ENCODE results near the gene IGF1R.

Gene IGF1R

GRCh38 chr15:98725874-98726273, 77.5 kb downstream of the IGF1R start:
- DNase-seq (ENCODE audit: low read depth in 2 of 2) = no peak

DNA sequence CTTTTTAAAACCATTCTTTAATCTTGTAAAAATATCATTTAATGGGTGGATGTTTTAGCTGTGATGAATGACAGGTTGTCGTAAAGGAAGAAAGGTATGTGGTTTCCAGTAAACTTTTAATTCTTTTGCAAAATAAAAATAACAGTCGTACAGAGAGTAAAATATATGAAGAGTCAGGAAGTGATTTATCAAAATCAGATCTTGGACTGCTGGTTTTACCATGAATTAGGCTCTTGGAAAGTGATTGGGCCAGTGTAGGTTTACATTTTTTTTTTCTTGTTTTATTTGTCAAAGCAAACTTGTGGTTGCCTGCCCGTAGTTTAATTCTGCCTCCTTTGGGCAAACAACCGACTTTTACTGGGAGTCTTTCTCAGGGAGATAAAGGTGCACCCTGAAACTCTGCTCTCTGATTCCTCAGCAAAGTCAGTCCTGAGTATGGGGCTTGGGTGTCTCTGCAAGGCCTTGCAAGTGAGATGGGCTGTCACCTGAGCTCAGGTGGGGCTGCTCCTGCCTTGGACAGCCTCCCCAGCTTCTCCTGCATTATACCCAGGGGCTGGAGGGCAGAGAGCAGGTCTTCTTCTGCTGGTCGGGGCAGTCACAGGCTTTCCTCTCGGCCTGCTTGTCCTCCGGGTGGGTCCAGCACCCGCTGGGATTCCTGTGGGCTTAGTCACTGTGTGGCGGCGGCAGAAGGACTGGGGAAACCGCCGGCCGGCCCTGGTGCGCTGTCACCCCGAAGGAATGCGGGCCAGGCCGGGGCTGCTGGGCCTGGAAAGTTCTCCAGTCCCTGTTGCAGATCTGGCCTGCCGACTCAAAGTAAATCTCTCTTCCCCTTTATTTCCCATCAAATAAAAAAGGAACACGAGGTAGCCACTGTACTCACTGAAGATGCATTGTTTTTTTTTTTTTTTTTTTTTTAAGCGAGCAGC, 79.0 kb downstream of the IGF1R start:
- DNase-seq (ENCODE audit: low read depth in 2 of 2) = no peak

GRCh38 chr15:98728082-98728810, 79.9 kb downstream of the IGF1R start:
- DNase-seq (ENCODE audit: low read depth in 2 of 2) = no peak

GRCh38 chr15:98728811-98729160, 80.4 kb downstream of the IGF1R start:
- DNase-seq (ENCODE audit: low read depth in 2 of 2) = no peak

DNA sequence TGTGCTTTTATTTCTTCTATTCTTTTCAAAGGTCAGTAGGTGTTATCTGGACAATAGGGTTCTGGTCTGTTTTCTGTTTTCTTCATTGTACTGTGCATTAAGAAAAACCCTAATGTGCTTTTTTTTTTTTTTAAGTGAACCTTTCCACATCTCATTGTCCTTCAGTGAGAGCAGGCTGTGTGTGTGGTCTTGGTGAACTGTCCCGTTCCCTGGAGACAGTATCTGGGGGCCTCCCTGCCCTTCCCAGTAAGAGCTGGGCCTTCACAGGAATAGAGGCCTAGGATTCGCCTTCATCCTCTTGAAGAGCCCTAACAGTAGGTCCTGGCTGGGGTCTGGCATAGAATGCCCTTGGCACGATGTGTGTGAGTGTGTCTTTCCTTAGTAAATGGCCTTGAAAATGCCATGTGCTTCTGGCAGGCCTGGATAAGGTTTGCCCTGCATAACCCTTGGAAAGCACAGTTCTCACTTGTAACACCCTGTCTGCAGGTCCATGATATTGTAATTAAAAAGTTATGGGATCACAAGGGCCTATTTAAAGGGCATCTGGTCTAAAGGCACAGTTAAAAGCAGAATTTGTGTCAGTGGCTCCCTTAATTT, 81.2 kb downstream of the IGF1R start:
- no peak for DNase-seq (ENCODE audit: low read depth in 2 of 2)

GRCh38 chr15:98730860-98731711, 82.7 kb downstream of the IGF1R start:
- no peak for DNase-seq (ENCODE audit: low read depth in 2 of 2)

DNA sequence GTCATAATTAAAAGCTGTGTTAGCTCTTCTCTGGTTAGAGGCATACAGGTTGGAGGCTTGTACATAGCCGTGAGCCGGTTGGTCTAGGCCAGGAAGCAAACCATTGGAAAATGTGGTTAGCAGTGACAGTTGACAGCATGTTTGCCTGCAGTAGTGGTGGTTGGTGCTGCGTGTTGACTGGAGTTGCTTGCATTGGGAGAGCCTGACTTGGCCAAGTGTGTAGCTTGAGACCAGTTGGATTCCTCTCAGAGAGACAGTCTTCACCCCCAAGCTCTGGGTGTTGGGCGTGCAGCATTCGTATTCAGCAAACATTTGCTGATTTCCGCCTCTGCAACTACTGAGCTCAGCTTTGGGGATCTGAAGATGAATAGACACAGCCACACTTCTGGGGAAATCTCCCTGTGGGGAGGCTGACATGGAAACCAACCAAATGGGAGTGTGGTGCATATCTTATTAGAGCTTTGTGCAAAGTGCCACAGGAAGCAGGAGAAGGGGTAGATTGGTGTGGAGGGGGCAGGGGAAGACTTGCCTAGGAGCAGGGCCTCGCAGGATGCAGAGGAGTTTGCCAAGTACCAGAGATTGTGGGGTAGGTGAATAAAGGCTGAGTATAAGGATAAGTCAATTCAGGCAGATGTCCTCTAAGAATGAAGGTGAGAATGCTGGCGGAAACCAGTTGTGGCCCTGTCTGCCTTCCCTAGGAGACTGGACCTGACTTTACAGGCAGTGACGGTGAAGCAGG, 83.5 kb downstream of the IGF1R start:
- DNase-seq (ENCODE audit: low read depth in 2 of 2) = no peak

GRCh38 chr15:98733098-98733497, 84.8 kb downstream of the IGF1R start:
- no peak for DNase-seq (ENCODE audit: low read depth in 2 of 2)

- no peak for DNase-seq (ENCODE audit: low read depth in 2 of 2)
These were observed 86.3 kb downstream of the IGF1R start for GRCh38 chr15:98734466-98735199.

GRCh38 chr15:98735304-98735703, 87.0 kb downstream of the IGF1R start:
- no peak for DNase-seq (ENCODE audit: low read depth in 2 of 2)

DNA sequence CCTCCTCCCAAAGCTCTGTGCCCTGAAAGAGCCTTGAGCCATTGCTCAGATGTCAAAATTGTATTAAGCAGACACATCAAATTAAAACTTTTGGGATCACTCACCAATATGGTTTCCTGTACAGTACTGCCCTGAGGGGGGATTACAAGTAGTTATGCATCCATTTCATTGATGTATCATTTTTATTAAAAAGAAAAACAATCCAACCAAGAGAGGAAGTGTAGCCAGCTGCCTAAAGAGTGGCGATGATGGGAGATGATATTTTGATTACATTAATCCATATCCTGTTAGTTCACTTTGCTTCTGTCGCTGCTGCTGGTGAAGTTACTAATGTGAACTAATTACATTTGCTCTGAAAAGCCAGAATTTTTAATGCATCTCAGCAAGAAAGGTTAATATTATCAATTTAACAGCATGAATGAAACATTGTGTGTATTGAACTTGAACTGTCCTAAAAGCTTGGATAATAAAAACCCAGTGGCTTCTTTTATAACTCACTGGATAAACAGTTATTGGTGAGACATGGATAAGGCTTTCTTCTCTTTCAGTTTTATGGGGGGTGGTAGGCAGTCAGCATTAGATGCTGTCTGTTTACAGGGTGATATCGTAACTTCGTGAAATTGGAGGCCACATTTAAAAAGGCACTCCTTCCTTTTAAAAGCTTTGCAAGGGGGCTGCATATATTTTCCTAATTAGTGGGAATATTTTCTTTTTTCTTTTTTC, 87.7 kb downstream of the IGF1R start:
- no peak for DNase-seq (ENCODE audit: low read depth in 2 of 2)

DNA sequence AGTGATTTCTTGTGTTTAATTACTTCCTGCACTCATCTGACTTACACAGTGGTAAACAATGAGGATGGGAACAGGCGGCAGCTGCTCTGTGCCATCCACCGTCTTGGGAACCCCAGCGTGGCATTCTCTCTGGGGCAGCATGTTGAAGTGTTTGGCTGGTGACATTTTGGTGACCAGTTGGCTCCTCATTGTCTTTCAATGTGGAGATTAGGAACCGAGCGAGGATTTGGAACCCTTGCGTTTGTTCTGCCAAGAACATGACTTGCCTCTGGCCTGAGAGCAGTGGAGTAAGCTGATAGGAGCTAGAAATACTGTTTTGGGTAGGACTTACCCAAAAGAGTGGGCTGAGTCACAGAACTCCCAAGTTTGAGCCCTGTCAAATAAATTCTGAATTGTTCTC, 88.8 kb downstream of the IGF1R start:
- no peak for DNase-seq (ENCODE audit: low read depth in 2 of 2)

- DNase-seq (ENCODE audit: low read depth in 2 of 2) = no peak
These were observed 89.4 kb downstream of the IGF1R start for GRCh38 chr15:98737721-98738120.

GRCh38 chr15:98738689-98739401, 90.5 kb downstream of the IGF1R start:
- no peak for DNase-seq (ENCODE audit: low read depth in 2 of 2)

GRCh38 chr15:98740295-98740694, 92.0 kb downstream of the IGF1R start:
- no peak for DNase-seq (ENCODE audit: low read depth in 2 of 2)

DNA sequence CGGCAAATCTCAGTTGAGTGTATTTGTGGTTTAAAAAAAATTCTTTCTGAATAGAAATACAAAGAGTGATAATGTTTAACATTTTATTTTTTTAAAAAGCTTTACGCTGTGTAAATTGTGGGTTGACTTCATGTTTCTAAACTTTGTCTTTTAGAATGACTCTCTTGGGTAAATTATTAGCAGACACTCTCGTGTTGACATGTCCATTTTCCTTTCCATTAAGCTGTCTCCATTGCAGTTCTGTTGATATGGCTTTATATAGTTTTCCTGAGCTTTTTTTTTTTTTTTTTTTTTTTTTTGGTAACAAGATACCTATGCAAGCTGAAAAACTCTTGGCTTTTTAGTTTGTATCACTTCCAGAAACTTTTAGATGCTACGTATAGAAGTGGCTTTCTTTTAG, 92.6 kb downstream of the IGF1R start:
- DNase-seq (ENCODE audit: low read depth in 2 of 2) = no peak

DNA sequence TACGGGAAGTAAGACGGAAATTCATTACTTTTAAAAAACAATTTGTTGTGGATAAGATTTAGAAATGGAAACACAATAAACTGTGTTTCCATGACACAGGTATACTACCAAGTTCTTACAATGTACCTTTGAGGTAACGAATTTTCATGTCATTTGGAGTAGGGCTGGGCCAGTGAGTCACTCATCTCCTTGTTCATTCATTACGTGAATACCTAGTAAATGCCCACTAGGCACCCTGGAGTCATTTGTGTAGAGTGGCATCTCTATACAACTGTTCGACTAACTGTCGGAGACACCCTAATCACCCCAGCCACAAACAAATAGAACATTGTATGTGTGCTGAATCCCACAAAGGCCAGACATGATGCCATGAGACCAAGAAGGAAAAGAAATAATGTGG, 94.8 kb downstream of the IGF1R start:
- no peak for DNase-seq (ENCODE audit: low read depth in 2 of 2)

DNA sequence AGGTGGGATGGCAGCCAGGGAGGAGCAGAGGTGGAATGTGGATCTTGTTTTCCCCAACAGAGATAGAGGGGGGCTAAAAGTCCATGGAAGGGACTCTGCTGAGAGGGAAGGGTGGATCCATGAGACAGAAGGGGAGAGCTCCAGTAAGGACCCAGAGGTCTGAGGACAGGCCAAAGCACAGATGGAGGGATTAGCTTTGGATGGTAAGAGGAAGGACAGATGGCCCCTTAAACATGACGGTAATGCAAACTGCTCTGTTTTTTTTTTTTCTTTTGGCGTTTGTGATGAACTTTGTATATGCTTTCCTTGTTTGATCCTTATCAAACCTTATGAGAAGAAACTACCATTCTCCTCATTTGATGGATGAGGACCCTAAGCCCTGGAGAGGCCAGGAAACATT, 96.2 kb downstream of the IGF1R start:
- no peak for DNase-seq (ENCODE audit: low read depth in 2 of 2)

- DNase-seq (ENCODE audit: low read depth in 2 of 2) = no peak
These were observed 96.8 kb downstream of the IGF1R start for GRCh38 chr15:98745179-98745578.

Data from stimulated activated CD4-positive, alpha-beta T cell treated with anti-CD3 and anti-CD28 coated beads, Interleukin-12 subunit alpha, Interleukin-12 subunit beta, amount 100 ng/mL, for 24 hours (primary cell).